NCI-H187 (cell line): Measurements from ENCODE around the gene DTX3.
A peak's percentile ranks its signal among the peaks of the same experiment; 100 is the strongest.
"Not testable (repeated sequence)": the region's sequence is repeated elsewhere in the genome, so short reads cannot be mapped to it uniquely, and the experiment has no call there.

Experiments
- DNase-seq, 2 experiments: peaks; one replicate each; lab custom pipeline; 2025; lab: John Stamatoyannopoulos, UW

Gene DTX3

GRCh38 chr12:57607958-57608663 lies 3.5 kb downstream of the DTX3 start:
- no peak for DNase-seq

GRCh38 chr12:57609101-57609780 lies 4.6 kb downstream of the DTX3 start:
- DNase-seq = no peak

- no peak for DNase-seq
These were observed 5.3 kb downstream of the DTX3 start for GRCh38 chr12:57609781-57610553.

- DNase-seq = no peak
These were observed 6.0 kb downstream of the DTX3 start for GRCh38 chr12:57610554-57611107.

- peak; percentile 9 to 26 for DNase-seq
These were observed 6.6 kb downstream of the DTX3 start, which contains the start of gene ARHGEF25 for GRCh38 chr12:57611108-57611826. TSS of gene ARHGEF25 (plus strand) at chr12:57611435. CDS start at chr12:57611895, 460 bp downstream.

GRCh38 chr12:57611827-57612710 lies 7.4 kb downstream of the DTX3 start:
- no peak for DNase-seq

- no peak for DNase-seq
These were observed 8.2 kb downstream of the DTX3 start for GRCh38 chr12:57612711-57613426.

- no peak for DNase-seq
These were observed 8.9 kb downstream of the DTX3 start for GRCh38 chr12:57613427-57614109.

- no peak for DNase-seq
These were observed 9.7 kb downstream of the DTX3 start for GRCh38 chr12:57614178-57614947.

- DNase-seq = no peak
These were observed 10.4 kb downstream of the DTX3 start for GRCh38 chr12:57614948-57615500.

GRCh38 chr12:57615637-57616036 lies 11.0 kb downstream of the DTX3 start:
- DNase-seq = no peak

GRCh38 chr12:57616383-57617101 lies 11.9 kb downstream of the DTX3 start:
- DNase-seq = no peak

GRCh38 chr12:57617942-57618341 lies 13.3 kb downstream of the DTX3 start:
- DNase-seq = no peak

- not testable (repeated sequence) for DNase-seq
These were observed 13.8 kb downstream of the DTX3 start for GRCh38 chr12:57618431-57618830.

- DNase-seq = no peak
These were observed 14.4 kb downstream of the DTX3 start for GRCh38 chr12:57618966-57619433.

GRCh38 chr12:57619434-57620244 lies 15.0 kb downstream of the DTX3 start:
- DNase-seq = no peak
